ENCODE data around the gene GADD45A.
"Not testable (repeated sequence)": the region's sequence is repeated elsewhere in the genome, so short reads cannot be mapped to it uniquely, and the experiment has no call there.

GADD45A gene

GRCh38 chr1:67722292-67722944, 37.4 kb downstream of the GADD45A start:
- peak; percentile 14 for DNase-seq

GRCh38 chr1:67723126-67723525, 38.1 kb downstream of the GADD45A start:
- DNase-seq: no peak

GRCh38 chr1:67723620-67724019, 38.6 kb downstream of the GADD45A start:
- DNase-seq: peak; percentile 49

- peak; percentile 81 for DNase-seq
These were observed 40.0 kb downstream of the GADD45A start for GRCh38 chr1:67724928-67725560.

- peak; percentile 63 for DNase-seq
These were observed 41.2 kb downstream of the GADD45A start for GRCh38 chr1:67726224-67726623.

- DNase-seq: no peak
These were observed 44.9 kb downstream of the GADD45A start for GRCh38 chr1:67729872-67730271.

- not testable (repeated sequence) for DNase-seq
These were observed 45.3 kb downstream of the GADD45A start for GRCh38 chr1:67730312-67730711.

GRCh38 chr1:67731322-67731721, 46.3 kb downstream of the GADD45A start:
- no peak for DNase-seq

- DNase-seq: no peak
These were observed 47.8 kb downstream of the GADD45A start for GRCh38 chr1:67732750-67733151.

- DNase-seq: no peak
These were observed 48.8 kb downstream of the GADD45A start for GRCh38 chr1:67733681-67734322.

GRCh38 chr1:67734323-67734690, 49.3 kb downstream of the GADD45A start:
- DNase-seq: no peak

- DNase-seq: no peak
These were observed 50.2 kb downstream of the GADD45A start for GRCh38 chr1:67735206-67735605.

- DNase-seq: peak; percentile 93
These were observed 51.0 kb downstream of the GADD45A start for GRCh38 chr1:67735806-67736627.

- DNase-seq: no peak
These were observed 51.7 kb downstream of the GADD45A start for GRCh38 chr1:67736750-67737149.

GRCh38 chr1:67737875-67738274, 52.9 kb downstream of the GADD45A start:
- no peak for DNase-seq
